ENCODE data around the gene GCAT. TPM values are rescaled to one million over a fixed set of nuclear protein-coding genes. Genes with fewer than 3 reads are reported as not detected.

GCAT gene
- total RNA-seq, 1 donor from 2014 or later, result 4.1 TPM

GRCh38 chr22:37768273-37768672 is 39.5 kb upstream of the GCAT start:
- DNase-seq (ENCODE audit: low spot score), result no peak
- no peaks in the 10 kb centered on the region for H3K9me3 Mint-ChIP-seq (ENCODE audit: unreplicated experiment)
- H3K27me3 Mint-ChIP-seq (ENCODE audit: unreplicated experiment), result peaks cover 9% of the 10 kb centered on the region
- H3K4me1 Mint-ChIP-seq (ENCODE audit: unreplicated experiment), result no peaks in the 10 kb centered on the region
- H3K4me3 Mint-ChIP-seq (ENCODE audit: unreplicated experiment), result no peak overlapping the region
- peak; percentile 57 for TF ChIP-seq CTCF (IDR thresholded peaks at IDR 0.05; ENCODE audit: unreplicated experiment)
- H3K27ac Mint-ChIP-seq (ENCODE audit: unreplicated experiment), result no peak overlapping the region
- H3K36me3 Mint-ChIP-seq (ENCODE audit: low read depth, unreplicated experiment), result peaks cover 37% of the 10 kb centered on the region

- no peak for TF ChIP-seq CTCF (IDR thresholded peaks at IDR 0.05; ENCODE audit: unreplicated experiment)
- peaks cover 11% of the 10 kb centered on the region for H3K27me3 Mint-ChIP-seq (ENCODE audit: unreplicated experiment)
- no peaks in the 10 kb centered on the region for H3K9me3 Mint-ChIP-seq (ENCODE audit: unreplicated experiment)
- H3K36me3 Mint-ChIP-seq (ENCODE audit: low read depth, unreplicated experiment), result peaks cover 35% of the 10 kb centered on the region
- no peaks in the 10 kb centered on the region for H3K4me1 Mint-ChIP-seq (ENCODE audit: unreplicated experiment)
- no peak overlapping the region for H3K4me3 Mint-ChIP-seq (ENCODE audit: unreplicated experiment)
- H3K27ac Mint-ChIP-seq (ENCODE audit: unreplicated experiment), result no peak overlapping the region
- no peak for DNase-seq (ENCODE audit: low spot score)
Observed at GRCh38 chr22:37769056-37769455, 38.7 kb upstream of the GCAT start.

- Mint-ChIP-seq H3K27me3 (ENCODE audit: unreplicated experiment) (peaks cover 15% of the 10 kb centered on the region), H3K27ac (ENCODE audit: unreplicated experiment) (no peak overlapping the region), H3K4me1 (ENCODE audit: unreplicated experiment) (peaks cover under 1% of the 10 kb centered on the region), H3K4me3 (ENCODE audit: unreplicated experiment) (peak overlapping the region; percentile 31), H3K9me3 (ENCODE audit: unreplicated experiment) (no peaks in the 10 kb centered on the region), H3K36me3 (ENCODE audit: low read depth, unreplicated experiment) (peaks cover 28% of the 10 kb centered on the region)
- no peak for TF ChIP-seq CTCF (IDR thresholded peaks at IDR 0.05; ENCODE audit: unreplicated experiment)
- DNase-seq (ENCODE audit: low spot score), result no peak
Observed at GRCh38 chr22:37771081-37771480, 36.7 kb upstream of the GCAT start.

GRCh38 chr22:37771702-37772427 is 35.9 kb upstream of the GCAT start:
- peaks cover 3% of the 10 kb centered on the region for H3K4me1 Mint-ChIP-seq (ENCODE audit: unreplicated experiment)

More at GRCh38 chr22:37771702-37772427, 35.9 kb upstream of the GCAT start:
- Mint-ChIP-seq H3K27me3 (ENCODE audit: unreplicated experiment) (peaks cover 13% of the 10 kb centered on the region), H3K27ac (ENCODE audit: unreplicated experiment) (no peak overlapping the region), H3K4me3 (ENCODE audit: unreplicated experiment) (no peak overlapping the region), H3K9me3 (ENCODE audit: unreplicated experiment) (no peaks in the 10 kb centered on the region), H3K36me3 (ENCODE audit: low read depth, unreplicated experiment) (peaks cover 28% of the 10 kb centered on the region)
- TF ChIP-seq CTCF (IDR thresholded peaks at IDR 0.05; ENCODE audit: unreplicated experiment), result no peak
- DNase-seq (ENCODE audit: low spot score), result no peak

All from endothelial cell (in vitro differentiated cells).